Measurements from ENCODE around the gene OR52A1.

OR52A1 gene

DNA sequence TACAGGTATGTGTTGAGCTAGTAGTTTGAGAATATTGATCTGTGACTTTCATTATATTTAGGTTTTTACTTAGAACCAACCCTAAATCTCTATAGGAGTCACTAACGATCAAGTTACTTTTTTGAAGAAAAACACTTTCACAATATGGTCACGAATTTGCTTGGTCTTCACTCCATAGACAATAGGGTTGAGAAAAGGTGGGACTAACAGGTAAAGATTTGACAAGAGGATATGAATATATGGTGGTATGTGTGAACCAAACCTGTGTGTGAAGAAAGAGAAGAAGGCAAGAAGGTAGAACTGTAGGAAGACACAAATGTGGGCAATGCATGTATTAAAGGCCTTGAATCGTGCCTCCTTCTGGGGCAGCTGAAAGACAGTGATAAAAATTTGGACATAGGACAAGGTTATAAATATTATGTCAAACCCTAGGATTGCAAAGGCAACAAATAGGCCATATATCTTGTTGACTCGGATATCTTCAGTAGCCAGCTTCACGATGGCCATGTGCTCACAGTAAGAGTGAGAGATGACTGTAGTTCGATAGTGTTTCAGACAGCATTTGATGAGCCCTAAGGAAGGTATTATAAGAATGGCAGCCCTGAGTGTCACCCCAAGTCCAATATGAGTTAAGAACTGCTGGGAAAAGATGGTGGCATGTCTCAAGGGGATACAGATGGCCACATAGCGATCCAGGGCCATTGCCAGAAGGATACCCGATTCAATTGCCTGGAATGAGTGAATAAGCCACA lies 22.8 kb downstream of the OR52A1 start:
- DNase-seq, result no peak

DNA sequence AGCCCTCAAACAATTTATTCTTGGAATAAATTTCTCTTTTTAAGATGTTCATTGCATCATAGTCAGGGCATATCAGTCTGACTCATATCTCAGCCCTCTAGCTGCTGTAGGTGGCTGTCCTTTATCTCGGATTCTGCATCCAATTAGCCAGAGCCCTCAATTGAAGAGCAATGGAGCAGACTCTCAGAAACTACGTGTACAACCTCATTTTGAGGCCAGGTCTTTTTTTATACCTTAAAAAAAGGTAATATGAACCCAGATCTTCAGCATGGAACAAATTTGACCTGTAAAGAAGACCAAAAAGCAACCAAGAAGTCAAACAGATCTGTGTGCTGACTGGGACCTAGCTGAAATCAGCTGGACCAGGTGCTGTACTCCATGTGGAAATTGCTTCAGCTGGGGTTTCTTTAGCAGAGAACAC lies 25.1 kb downstream of the OR52A1 start:
- no peak for DNase-seq

DNA sequence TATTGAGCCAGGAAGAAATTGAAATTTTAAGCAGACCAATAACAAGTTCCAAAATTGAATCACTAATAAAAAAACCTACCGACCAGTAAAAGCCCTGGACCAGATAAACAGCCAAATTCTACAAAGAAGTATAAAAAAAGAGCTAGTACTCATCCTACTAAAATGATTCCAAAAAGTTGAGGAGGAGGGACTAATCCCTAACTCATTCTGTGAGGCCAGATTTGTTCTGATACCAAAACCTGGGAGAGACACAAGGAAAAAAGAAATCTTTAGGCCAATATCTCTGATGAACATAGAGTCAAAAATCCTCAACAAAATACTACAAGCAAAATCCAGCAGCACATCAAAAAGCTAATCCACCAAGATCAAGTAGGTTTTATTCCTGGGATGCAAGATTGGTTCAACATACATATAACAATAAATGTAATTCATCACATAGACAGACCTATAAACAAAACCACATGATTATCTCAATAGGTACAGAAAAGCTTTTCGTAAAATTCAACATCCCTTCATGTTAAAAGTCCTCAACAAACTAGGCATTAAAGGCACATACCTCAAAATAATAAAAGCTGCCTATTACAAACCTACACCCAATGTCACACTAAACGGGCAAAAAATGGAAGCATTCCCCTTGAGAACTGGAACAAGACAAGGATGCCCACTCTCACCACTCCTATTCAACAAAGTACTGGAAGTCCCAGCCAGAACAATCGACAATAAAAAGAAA lies 29.5 kb downstream of the OR52A1 start:
- DNase-seq, result no peak

- peak; percentile 46 for DNase-seq
Observed at GRCh38 chr11:5123802-5124521, 30.6 kb downstream of the OR52A1 start.

DNA sequence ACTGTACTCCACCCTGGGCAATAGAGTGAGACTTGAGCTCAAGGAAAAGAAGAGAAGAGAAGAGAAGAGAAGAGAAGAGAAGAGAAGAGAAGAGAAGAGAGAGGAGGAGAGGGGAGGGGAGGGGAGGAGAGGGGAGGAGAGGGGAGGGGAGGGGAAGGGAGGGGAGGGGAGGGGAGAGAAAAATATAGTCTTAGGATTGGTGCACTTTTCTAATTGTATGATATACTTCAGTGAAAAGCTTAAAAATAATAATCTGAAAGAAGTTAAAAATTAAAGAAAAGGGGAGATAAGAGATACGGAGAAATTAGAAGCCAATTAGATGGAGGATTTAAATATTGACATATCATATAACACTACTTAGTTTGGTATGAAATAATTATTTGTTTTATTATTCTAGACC lies 35.7 kb downstream of the OR52A1 start:
- no peak for DNase-seq

DNA sequence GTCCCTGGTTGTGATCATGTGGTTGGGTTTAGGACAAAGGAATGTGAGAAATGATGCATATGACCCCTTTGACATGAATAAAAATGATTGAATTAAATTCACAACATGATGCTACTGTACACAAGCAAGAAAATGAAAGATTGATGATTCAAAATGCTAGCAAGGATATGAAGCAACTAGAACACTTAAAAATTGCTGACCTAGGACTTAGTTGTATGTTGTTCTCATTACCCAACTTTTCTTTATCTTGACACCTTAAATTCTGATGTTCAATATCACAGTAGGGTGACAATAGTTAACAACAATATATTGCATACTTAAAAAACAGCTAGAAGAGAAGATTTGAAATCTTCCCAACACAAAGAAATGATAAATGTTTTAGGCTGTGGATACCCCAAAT lies 37.0 kb downstream of the OR52A1 start:
- no peak for DNase-seq

DNA sequence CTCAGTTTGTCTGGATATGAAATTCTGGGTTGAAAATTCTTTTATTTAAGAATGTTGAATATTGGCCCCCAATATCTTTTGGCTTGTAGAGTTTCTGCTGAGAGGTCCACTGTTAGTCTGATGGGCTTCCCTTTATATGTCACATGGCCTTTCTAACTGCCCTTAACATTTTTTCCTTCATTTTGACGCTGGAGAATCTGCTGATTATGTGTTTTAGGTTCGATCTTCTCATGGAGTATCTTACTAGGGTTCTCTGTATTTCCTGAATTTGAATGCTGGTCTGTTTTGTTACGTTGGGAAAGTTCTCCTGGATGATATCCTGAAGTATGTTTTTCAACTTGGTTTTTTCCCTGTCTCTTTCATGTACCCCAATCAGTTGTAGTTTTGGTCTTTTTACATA lies 39.2 kb downstream of the OR52A1 start:
- no peak for DNase-seq

- DNase-seq, result no peak
Observed at GRCh38 chr11:5107285-5107684, 47.3 kb downstream of the OR52A1 start.

DNA sequence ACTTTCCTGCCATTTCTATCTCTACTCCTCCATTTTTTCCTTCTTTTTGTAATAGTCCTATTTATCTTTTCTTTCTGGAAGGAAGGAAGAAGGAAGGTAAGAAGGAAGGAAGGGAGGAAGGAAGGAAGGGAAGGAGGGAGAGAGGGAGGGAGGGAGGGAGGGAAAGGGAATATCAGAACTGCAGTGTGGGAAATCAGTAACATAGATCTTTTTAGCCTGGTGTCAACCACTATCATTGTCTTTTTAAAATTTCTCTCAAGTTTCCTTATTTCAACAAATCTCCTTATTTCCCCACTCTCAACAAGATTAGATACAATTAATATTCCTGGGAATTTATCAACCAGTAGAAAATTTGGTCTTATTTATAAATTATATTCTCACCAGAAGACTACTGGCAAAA lies 51.5 kb downstream of the OR52A1 start:
- no peak for DNase-seq

- DNase-seq, result no peak
Observed at GRCh38 chr11:5102246-5102645, 52.3 kb downstream of the OR52A1 start.

DNA sequence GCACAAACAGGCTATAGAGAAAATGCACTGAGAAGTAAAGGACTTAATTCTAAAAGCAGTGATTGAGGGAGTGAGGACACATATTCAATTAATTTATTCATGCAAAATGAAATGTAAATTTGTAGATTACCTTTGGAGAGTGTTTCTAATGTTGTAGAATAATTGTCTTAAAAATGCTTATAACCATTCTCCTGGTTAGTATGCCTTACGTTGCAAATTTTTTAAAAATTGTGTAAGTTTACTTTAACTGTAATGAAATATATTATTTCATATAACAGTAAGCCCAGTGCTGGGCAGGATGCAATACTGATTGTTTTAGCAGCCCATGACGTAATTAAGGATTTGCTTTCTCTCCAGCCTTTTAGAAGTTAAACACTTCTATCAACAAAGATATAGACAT lies 58.5 kb downstream of the OR52A1 start:
- no peak for DNase-seq
